ENCODE measurements around the gene BACE2.

Gene BACE2

DNA sequence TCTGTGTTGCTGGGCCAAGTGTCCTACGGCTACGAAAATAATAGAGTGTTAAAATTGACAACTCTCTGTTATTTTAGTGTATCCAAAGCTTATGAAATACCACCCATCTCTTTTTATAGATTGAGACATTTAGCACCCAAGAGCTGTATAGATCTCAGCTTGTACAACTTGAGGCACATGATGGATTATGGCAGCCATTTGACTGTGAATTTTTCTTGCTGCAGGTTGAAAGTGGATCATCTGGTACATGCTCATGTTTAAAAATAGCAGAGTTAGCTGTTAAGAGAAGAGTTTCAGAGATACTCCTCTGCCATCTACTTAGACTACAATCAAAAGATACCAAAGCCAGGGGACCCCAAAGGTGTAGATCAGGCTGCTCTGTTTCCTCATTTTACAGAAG is 99.4 kb downstream of the BACE2 start:
- no peak overlapping the region for H3K4me3 ChIP-seq (ENCODE audit: low read depth, low read length)
- no peak for TF ChIP-seq ZNF366 (tag by site-specific recombination; conservative IDR thresholded peaks at IDR 0.05)
- no peak for TF ChIP-seq ZBTB11 (tag by site-specific recombination; conservative IDR thresholded peaks at IDR 0.05; ENCODE audit: low read depth)
- TF ChIP-seq ZNF555 (tag by site-specific recombination; conservative IDR thresholded peaks at IDR 0.05), result no peak
- TF ChIP-seq ZNF221 (tag by site-specific recombination; IDR thresholded peaks at IDR 0.05; ENCODE audit: borderline replicate concordance), result no peak
- TF ChIP-seq, protein P1, sequence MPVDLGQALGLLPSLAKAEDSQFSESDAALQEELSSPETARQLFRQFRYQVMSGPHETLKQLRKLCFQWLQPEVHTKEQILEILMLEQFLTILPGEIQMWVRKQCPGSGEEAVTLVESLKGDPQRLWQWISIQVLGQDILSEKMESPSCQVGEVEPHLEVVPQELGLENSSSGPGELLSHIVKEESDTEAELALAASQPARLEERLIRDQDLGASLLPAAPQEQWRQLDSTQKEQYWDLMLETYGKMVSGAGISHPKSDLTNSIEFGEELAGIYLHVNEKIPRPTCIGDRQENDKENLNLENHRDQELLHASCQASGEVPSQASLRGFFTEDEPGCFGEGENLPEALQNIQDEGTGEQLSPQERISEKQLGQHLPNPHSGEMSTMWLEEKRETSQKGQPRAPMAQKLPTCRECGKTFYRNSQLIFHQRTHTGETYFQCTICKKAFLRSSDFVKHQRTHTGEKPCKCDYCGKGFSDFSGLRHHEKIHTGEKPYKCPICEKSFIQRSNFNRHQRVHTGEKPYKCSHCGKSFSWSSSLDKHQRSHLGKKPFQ (tag by site-specific recombination; IDR thresholded peaks at IDR 0.05), result no peak
- no peak for TF ChIP-seq GFI1B (tag by site-specific recombination; IDR thresholded peaks at IDR 0.05)
- no peak for TF ChIP-seq ZNF10 (tag by site-specific recombination; IDR thresholded peaks at IDR 0.05)
- no peak for TF ChIP-seq ZNF202 (tag by site-specific recombination; IDR thresholded peaks at IDR 0.05; ENCODE audit: borderline replicate concordance)
- no peak for TF ChIP-seq ZFP41 (tag by site-specific recombination; IDR thresholded peaks at IDR 0.05; ENCODE audit: borderline replicate concordance)
- TF ChIP-seq PRDM6 (tag by site-specific recombination; IDR thresholded peaks at IDR 0.05), result no peak
- TF ChIP-seq ZNF518A (tag by site-specific recombination; conservative IDR thresholded peaks at IDR 0.05; ENCODE audit: low read depth), result no peak
- TF ChIP-seq ZBTB20 (tag by site-specific recombination; IDR thresholded peaks at IDR 0.05), result no peak
- no peak for TF ChIP-seq ZSCAN5A (tag by site-specific recombination; IDR thresholded peaks at IDR 0.05)
- no peak for TF ChIP-seq ZNF362 (tag by site-specific recombination; IDR thresholded peaks at IDR 0.05)
- no peak for TF ChIP-seq RBAK (tag by site-specific recombination; IDR thresholded peaks at IDR 0.05)
- TF ChIP-seq AEBP2 (tag by site-specific recombination; IDR thresholded peaks at IDR 0.05; ENCODE audit: borderline replicate concordance), result no peak
- no peak for TF ChIP-seq MZF1 (tag by site-specific recombination; IDR thresholded peaks at IDR 0.05; ENCODE audit: borderline replicate concordance)
- TF ChIP-seq ZEB2 (tag by site-specific recombination; IDR thresholded peaks at IDR 0.05), result no peak
- no peak for TF ChIP-seq ZNF624 (tag by site-specific recombination; IDR thresholded peaks at IDR 0.05)
- no peaks in the 10 kb centered on the region; the same call in 1 of the 2 replicates for H3K9me3 ChIP-seq (ENCODE audit: control insufficient read depth, insufficient read depth, low read depth, low read length)
- no peaks in the 10 kb centered on the region for H3K4me1 ChIP-seq (ENCODE audit: control insufficient read depth, insufficient read depth, low read length)
- H3K36me3 ChIP-seq (ENCODE audit: control insufficient read depth in 2 of 2, insufficient read depth in 1 of 2, low read length in 2 of 2), result peaks cover 0 to 4% of the 10 kb centered on the region in 2 experiments; a peak in 2 of 3 replicates
- H3K27ac ChIP-seq (ENCODE audit: extremely low read depth, low read depth, low read length), result no peak overlapping the region
- ChIA-PET CTCF (interaction anchor here (8.2 kb wide), 1 partner anchor 16 kb away, joined by 44 read pairs; no protein-coding TSS in a partner anchor), POLR2A (no interaction called here)
